LHCN-M2 (cell line): ENCODE data around the gene SIGLEC12. TPM values are rescaled to one million over a fixed set of nuclear protein-coding genes. Genes with fewer than 3 reads are reported as not detected.

Source experiments
- DNase-seq: peaks from one replicate; pipeline ENCODE4 v3.0.0-alpha.2; 2012; ENCODE audit warnings: low read depth
- polyA plus RNA-seq: library from polyadenylated mRNA; unstranded; fragments of >200 nt; gene quantifications from one replicate; pipeline ENCODE4 v1.2.1, GENCODE V29; 2012; ENCODE audit warnings: missing spikeins
- total RNA-seq: library from RNA; depleted of rRNA; stranded (reverse); fragments of >200 nt; gene quantifications from 2 replicates; pipeline ENCODE4 v1.2.3, GENCODE V29; 2014; rRNA removed

SIGLEC12 gene
- total RNA-seq, result not detected in 2 replicates
- not detected for polyA plus RNA-seq

DNA sequence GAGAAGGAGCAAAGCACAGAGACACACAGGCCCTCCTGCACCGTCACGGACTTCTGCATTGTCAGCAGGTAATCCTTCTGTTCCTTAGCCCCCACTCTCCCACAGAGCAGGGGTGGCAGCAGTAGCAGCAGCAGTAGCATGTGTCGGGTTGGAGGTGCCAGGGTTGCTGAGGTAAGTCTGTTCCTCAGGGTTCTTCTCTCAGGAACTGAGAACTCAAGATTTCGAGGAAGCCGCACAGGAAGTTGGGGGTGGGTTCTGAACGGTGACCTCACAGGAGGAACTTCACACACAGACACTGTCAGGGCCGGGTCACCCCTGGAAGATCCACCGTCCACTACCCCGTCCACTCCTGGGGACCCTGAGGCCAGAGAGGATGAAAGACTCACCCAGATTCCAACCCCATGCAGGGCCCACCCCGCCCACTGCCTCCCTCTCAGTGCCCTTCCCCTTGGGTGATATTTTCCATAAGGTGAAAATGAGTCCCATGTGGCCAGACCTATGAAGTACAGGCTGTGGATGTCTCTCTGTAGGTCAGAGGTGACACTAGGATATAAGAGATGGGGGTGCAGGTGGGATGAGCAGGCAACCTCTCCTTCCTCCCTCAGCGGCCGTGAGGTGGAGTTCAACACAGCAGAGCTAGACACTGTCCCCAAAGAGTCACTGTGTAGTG lies at the start of gene SIGLEC12:
Gene SIGLEC12 (minus strand): TSS at position 207 of the 670 bp plus-strand sequence. CDS start 67 bp downstream, at position 140.
- no peak for DNase-seq

DNA sequence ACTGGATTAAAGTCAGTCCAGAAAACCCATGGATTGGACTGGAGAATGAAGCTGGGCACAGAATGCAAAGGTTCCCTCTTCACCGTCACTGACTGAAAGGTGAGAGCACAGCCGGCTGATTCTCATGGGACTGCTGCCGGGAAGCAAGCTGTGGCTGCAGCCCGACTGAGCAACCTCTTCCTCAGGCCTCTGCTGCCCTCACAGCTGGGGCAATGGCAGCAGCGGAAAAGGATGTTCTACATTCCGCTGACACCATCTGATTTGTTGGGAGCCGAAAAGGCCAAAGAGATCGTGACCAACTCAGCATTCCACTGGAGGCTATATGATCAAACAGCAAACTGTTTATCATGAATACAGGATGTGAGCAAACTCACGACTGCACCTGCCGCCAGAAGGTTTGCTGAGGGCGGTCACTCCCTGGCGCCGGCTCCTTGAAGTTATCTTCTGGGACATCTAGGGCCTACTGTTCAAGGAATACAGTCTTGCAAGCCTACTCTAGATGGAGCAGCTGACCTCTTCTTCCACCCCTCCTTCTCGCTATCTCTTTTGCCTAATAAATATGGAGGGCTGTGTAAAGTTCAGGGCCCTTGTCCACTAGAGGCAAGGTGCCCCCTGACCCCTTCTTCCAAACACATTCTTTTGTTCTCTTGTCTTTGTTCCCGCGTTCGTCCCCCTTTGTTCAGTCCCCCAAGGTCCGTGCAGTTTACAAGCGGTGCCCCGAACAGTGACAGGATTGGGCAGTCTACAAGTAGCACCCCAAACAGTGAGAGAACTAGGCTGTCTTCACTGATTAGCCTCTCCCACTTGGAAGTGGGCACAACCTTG lies 49.5 kb upstream of the SIGLEC12 start:
- no peak for DNase-seq

DNA sequence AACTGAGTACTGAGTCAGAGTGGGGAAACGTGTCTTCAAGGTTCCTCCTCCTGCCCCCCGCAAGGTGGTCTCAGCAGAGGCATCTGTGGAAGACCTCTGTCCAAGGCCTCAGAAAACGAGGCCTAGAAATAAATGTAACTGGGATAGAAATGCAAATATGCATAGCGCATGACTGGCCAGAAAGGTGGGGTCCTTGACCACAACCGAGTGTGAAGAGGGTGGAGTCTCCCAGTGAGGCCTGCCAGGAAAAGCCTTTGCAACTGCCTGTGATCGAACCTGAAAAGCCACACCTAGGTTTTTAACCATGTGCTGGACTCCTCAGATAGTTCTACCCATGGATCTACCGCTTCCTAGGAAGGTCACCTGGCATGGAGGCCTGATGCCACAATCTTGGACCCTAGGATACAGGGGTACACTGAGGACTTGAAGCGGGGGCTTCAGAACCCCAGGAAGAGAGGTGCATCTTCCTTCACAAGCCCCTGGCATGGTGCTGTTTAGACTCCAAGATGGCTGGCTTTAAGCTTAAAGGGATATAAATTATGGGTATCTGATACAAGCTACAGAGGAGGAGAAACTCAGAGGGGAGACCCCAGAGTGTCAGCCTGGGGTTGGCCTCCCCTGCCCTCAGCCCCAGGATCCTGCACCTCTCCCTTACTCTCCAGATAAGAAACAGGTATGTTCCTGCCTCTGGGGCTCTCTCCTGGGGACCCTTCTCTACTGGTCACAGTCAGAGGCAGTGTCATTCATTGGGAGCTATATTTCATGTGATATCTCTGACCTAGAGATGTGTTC lies 48.1 kb upstream of the SIGLEC12 start:
- DNase-seq, result no peak

DNA sequence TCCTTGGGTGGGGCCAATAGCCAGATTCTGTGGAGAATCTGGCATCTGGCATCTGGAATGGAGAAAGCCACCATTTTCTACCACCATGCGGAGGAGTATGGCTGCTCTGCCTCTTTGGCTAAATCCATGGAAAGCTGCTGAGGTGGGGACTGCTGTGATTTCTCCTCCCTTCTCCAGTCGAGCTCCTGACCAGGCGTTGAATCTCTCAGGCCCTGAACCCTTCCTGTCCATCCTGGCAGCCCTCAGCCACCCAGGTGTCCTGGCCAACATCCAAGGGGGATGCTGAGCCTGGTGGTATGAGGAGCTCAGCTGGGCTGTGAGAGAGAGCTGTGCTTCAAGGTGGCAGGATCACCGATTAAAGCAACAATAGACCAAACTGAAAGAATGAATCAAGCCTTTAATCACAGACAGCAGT lies 47.3 kb upstream of the SIGLEC12 start:
- DNase-seq, result no peak

DNA sequence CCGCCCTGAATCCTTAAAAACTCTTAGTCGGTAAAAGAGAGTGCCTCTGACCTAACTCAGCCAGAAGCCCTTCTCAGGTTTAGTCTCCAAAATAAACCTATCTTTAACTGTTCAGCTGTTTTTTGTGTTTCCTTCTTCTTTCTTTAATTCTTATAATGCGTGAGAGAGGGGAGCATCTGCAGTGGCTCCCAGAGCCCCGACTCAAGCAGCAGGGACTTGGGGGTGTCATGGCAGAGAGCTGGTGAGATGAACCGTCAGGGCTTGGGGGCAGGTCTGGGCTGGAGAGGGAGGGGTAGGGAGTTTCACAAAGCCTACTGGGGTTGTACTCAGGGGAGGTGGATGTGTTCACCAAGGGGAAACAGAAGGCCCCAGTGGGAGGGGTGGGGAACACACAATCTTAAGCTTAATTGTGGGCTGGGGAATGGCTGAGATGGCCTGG lies 46.6 kb upstream of the SIGLEC12 start:
- no peak for DNase-seq

DNA sequence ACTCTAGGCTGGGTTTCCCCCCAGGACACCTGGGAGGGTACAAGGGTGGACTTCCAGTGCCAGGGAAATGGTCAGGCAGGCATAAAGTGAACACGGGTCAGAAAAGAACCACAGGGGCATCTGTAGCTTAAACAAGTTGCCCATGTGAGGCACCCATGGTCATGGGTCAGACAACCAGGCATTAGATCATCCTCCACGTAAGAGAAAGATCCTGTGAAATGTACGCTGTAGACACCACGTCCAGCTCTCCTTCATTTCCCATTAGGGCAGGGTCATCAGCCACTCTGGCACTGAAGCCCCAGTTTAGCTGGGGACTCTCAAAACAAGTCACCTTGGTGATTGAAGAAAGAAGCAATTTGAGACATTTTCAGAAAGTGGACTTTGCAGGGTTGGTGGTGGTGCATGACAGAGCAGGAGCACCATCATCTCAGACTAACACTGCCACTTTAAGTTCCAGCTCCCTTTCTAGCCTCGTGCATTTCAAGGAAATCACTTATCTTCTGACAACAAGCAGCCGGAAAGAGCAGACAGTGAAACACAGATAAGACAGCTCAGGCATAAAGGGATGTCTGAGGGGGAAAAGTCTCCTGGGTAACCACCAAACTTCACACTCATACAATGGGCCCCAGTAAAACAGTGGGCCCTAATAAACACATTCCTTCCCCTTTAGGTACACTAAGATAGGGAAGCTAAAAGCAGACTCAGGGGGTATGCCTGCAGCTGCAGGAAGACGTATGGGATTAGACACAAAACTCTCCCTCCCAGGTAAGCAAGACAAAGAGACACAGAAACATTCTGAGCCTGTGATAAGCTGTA lies 46.0 kb upstream of the SIGLEC12 start:
- DNase-seq, result no peak

DNA sequence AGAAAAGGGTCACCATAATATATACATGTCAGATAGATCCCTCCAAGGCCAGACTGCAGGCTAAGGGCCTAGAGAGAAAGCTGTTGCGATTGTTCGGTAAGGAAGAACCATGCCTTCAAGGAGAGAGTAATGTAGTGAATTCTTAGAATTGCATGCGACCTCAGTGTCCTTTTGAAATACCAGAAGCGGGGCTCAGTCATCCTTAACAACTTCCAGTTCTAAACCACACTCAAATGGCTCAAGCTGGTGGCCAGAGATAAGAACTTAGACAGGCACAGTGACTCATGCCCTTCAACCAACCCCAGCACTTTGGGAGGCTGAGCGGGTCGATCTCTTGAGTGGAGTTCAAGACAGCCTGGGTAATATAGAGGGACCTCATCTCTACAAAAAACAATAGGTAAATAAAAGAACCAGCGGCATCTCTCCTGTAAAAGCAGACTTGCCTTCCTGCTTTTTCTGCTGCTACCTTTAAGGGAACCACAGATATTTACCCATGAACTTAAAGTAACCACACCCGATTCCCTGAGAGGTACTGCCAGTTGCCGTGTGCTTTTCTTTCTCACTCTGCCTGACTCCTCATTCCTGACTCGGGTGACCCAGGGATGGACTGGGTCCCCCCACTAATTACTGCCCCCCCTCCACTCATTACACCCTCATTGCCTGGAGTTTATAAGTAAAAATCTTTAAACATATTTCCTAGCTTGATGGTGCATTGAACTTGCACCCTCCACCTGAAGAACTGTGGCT lies 45.2 kb upstream of the SIGLEC12 start:
- DNase-seq, result peak; percentile 2

DNA sequence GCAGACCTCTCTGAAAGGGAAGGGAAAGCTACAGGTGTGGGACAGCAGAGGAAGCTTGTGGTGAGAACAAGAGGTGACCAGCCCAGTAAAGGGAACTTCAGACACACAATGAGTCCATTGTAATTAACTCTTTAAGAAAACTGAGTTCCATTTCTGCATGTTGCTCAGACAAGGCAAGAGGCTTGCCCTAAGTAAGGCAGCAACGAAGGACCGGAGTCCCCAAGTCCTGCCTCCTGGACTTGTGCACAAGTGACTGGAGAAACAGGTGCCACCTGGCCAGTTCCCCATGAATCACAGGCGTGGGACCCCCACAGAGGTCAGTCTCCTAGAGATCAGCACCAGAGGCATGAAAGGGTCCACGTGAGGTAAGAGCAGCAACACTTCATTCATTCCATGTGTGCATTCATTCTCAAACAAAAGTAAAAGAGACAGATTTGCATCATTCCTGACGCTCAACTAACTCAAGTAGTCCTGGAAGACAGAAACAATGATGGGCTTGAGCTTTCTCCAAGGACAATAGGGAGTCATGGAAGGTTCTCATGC lies 44.6 kb upstream of the SIGLEC12 start:
- DNase-seq, result no peak

DNA sequence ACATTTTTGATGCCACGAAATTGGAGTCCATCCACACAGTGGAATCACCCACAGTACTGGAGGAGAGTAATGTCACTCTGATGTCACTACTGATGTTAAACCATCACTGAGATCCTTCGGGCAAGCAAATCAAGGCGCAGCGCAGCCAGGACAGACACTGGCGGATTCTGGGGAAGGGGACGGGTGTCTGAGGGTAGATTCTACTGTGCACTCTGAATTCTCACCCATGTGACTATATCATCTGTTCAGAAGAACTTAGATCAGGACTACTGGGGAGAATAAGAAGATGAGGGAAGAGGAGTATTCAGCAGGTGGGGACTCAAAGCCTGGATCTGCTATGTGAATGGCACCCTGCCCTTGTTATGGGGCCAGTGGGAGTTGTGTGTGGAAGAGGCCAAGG lies 42.4 kb upstream of the SIGLEC12 start:
- no peak for DNase-seq

DNA sequence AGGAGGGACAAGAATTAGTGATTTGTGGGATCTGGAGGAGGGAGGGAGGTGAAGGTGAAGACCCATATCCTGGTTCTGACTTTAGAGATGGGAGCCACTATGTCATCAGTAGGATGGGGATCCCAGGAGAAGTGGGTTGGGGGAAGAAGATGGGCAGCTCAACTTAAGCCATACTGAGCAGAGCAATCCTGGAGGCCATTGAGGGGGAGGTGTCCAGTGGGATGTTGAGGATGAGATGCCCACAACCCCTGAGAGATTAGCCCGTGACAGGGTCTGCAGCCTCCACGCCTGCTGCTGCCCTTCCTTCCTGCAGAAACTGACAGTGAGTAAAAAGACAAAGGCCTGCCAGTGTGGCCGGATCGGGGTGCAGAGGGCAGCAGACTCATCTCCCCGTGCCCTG lies 41.1 kb upstream of the SIGLEC12 start:
- DNase-seq, result no peak

DNA sequence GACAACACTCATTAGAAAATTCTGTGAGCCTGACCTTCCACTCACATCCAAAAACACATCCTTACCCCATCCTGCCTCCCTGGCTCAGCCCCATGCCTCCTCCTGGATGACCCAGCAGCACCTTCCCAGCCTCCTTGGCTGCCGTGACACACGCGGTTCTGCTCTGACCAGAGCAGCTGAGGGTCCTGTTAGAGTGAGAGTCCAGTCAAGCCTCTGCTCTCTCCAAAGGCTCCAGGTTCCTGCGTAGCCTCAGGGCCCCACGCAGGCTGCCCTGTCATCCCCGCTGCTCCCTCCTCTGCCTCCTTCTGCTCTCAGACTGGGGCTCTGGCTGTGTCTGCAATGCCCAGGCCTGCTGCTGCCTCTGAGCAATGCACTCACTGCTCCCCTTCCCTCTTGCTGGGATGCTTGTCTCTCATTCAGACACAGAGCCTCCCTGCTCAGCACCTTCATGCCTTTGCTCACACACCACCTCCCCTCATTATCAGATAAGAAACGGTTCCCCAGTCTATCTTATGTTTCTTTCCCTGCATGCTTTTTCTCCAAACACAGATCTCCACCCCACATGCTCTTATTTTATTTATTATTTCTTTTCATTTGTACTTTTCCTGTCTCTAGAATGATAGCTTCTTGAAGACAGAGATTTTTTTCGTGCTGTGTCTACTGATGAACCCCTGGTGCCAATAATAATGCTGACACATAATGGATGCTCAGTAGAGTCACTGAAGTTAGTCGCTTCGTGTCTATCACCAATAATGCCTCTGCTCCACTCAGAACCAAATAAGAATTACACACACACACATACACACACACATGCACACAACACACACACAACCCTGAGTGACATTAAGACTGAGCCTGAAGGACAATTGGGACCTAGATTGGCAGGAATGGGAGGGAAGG lies 40.1 kb upstream of the SIGLEC12 start:
- no peak for DNase-seq

DNA sequence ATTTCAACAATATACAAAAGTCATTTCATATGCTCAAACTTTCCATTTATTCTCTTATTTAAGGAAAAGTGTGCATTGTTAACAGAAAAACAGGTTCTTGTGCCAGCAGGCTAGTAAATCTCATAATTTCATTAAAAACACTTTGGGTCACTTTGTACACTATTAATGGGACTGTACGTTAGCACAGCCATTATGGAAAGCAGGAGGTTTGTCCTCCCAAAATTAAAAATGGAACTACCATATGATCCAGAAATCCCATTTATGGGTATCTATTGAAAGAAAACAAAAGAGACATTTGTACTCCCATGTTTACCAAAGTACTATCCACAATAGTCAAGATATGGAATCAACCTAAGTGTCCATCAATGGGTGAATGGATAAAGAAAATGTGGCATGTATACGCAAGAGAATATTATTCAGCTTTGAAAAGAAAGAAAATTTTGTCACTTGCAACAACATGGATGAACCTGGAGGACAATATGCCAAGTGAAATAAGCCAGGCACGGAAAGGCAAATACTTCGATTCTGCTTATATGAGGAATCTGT lies 38.3 kb upstream of the SIGLEC12 start:
- no peak for DNase-seq

DNA sequence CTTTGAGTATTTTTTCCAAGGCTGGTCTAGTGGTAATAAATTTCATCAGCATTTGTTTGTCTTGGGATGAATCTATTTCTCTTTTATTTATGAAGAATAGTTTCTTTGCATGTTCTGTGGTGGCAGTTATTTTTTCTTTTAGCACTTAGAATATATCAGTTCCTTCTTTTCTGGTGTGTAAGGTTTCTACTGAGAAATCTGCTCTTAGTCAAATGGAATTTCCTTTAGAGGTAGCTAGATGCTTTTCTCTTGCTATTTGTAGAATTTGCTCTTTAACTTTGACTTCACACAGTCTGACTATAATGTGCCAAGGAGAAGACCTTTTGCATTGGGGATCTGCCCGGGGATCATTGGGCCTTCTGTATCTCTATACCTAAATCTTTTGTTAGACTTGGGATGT lies 33.9 kb upstream of the SIGLEC12 start:
- DNase-seq, result no peak

DNA sequence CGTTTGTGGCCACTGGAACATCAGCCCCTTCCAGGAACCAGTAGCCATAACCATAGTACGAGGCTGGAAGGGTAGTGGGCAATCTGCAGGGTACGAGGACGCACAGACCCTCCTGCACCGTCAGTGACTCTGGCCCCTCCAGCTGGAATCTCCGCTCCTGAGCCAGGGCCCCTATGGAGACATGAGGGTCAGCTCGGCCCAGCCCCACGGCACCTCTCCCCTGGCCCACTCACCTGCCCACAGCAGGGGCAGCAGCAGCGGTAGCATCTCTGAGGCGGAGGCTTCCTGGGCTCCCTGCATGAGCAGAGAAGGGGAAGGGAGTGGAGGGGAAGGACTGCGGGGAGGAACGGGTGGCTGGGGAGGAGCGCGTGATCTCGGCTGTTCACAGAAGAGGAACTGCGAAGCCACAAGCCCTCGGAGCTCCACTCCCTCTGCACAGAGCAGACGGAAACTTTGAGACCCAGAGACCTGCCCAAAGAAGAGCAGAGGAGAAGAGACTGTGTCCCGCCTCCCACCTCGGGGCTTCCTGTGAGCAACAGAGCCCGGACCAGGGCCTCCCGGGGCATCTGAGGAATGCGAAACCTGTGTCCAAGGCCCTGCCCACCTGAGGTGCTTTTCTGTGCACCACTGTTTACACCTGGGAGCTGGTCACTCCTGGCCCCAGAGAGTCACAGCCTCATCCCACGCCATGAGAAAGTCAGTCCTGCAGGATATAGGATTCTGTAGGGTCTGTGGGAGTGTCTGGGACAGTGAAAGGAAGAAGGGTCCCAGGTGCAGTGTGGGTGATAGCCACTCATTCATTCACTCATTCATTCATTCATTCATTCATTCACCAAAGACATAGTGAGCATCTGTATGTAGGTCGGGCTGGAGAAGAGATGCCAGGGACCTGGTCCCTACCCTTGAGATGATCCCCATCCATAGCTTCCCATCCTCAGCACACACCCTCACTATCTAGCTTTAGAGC lies 30.0 kb upstream of the SIGLEC12 start, which contains the start of gene SIGLEC6:
Gene SIGLEC6 (minus strand): TSS at position 322 of the 967 bp plus-strand sequence. CDS start 22 bp downstream, at position 300.
- no peak for DNase-seq

DNA sequence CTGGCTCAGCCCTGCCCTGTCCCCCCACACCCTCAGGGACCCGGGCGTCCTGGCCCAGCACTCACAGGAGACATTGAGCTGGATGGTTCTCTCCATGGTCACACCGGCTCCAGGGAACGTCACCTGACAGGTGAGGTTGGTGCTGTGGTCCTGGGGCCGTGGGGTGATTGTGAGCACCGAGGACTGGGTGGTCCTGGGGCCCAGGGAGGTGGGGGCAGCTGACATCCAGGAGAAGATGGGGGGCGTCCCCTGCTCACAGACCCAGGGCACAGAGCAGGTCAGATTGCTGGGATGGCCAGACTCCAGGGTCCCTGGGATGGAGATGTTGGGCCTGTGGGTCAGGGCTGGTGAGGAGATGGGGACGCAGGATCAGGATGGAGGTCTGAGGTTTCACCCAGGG lies 29.0 kb upstream of the SIGLEC12 start:
- DNase-seq, result no peak

DNA sequence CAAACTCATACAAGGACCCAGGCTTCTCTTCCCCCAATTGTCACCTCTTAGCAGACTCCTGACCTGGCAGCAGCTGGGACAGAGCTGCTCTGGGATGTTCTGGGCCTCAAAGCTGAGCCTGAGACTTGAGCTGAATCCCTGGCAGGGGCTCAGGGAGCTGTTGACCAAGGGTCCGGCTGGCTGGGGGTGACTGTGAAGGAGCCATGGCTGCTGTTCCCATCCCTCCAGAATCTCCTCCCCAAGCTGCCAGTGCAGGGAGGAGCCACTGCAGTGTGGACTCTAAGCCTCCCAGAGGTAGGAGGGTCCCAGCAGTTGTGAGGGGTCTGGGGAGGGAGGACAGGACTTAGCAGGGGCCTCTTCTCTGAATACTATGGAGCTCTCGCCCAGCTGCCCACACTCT lies 27.7 kb upstream of the SIGLEC12 start:
- no peak for DNase-seq

DNA sequence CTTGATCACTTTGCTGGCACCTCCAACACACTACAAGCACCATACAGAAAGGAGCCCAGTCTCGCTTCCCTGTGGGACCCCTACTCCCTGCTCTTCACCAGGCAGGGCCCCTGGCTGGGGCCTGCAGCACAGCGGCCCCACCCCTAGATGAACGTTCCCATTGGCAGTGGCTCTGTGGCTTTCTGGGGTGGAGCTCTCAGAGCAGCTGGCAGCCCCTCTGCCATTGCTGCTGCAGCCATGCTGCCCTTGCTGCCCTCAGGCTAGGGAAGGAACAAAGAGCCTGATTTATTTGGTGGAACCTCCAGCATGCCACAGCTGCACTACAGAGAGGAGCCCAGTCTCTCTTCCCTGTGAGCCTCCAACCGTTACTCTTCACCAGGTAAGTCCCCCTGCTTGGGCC lies 24.1 kb upstream of the SIGLEC12 start:
- no peak for DNase-seq
